Esophagus squamous epithelium (tissue), 4 donors: Measurements from ENCODE around the gene PALD1.

ENCODE experiments used
- POLR2A ChIP-seq, 4 donors: fragments of 450-650 bp; IDR thresholded peaks; one replicate each; pipeline ENCODE4 v1.6.1; 2017; ENCODE audit warnings: antibody characterized with exemption in 4 of 4, mild to moderate bottlenecking in 4 of 4, moderate library complexity in 3 of 4
- TF ChIP-seq, protein P1 (sequence below), 6 experiments: fragments of 450-650 bp in 4 of 6; fragments of 200-600 bp in 2 of 6; sonication (generic) in 2 of 6; IDR thresholded peaks; one replicate each; pipeline ENCODE4 v1.5.1; 2016 to 2019; ENCODE audit warnings: antibody characterized with exemption in 6 of 6, mild to moderate bottlenecking in 4 of 6, moderate library complexity in 4 of 6

GRCh38 chr10:70565556-70566514, 87.3 kb downstream of the PALD1 start:
- TF ChIP-seq, protein P1, sequence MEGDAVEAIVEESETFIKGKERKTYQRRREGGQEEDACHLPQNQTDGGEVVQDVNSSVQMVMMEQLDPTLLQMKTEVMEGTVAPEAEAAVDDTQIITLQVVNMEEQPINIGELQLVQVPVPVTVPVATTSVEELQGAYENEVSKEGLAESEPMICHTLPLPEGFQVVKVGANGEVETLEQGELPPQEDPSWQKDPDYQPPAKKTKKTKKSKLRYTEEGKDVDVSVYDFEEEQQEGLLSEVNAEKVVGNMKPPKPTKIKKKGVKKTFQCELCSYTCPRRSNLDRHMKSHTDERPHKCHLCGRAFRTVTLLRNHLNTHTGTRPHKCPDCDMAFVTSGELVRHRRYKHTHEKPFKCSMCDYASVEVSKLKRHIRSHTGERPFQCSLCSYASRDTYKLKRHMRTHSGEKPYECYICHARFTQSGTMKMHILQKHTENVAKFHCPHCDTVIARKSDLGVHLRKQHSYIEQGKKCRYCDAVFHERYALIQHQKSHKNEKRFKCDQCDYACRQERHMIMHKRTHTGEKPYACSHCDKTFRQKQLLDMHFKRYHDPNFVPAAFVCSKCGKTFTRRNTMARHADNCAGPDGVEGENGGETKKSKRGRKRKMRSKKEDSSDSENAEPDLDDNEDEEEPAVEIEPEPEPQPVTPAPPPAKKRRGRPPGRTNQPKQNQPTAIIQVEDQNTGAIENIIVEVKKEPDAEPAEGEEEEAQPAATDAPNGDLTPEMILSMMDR (IDR thresholded peaks at IDR 0.05): no peak
- no peak for TF ChIP-seq POLR2A (IDR thresholded peaks at IDR 0.05)
